Aorta (tissue), 5 donors: Measurements from ENCODE around the gene TRMT10B. TPM values are rescaled to one million over a fixed set of nuclear protein-coding genes. Genes with fewer than 3 reads are reported as not detected.
"Not testable (repeated sequence)": the region's sequence is repeated elsewhere in the genome, so short reads cannot be mapped to it uniquely, and the experiment has no call there.

Experiments used
- ATAC-seq: fragments of 200-7000 bp; cut with Tn5 transposase; one replicate; pipeline ENCODE4 v1.9.1; 2022; ENCODE audit warnings: moderate library complexity; ENCODE audit not compliant: low FRiP score
- DNase-seq, 2 donors: peaks; one replicate each; pipeline ENCODE4 v3.0.0-alpha.2; 2020
- H3K27ac ChIP-seq, 2 donors: one replicate each; pipeline ENCODE4 v1.5.1; 2013; ENCODE audit warnings: low read length in 2 of 2, mild to moderate bottlenecking in 2 of 2, moderate library complexity in 2 of 2, control low read depth in 1 of 2, inconsistent platforms in 1 of 2, low read depth in 1 of 2
- H3K27me3 ChIP-seq, 2 donors: one replicate each; pipeline ENCODE4 v1.6.1; 2013; ENCODE audit warnings: control low read depth in 1 of 2, low read length in 1 of 2, mild to moderate bottlenecking in 1 of 2, moderate library complexity in 1 of 2; ENCODE audit not compliant: insufficient read depth in 2 of 2, control insufficient read depth in 1 of 2
- H3K36me3 ChIP-seq, 2 donors: one replicate each; pipeline ENCODE4 v1.6.1; 2013; ENCODE audit warnings: control low read depth in 1 of 2, low read length in 1 of 2, mild to moderate bottlenecking in 1 of 2; ENCODE audit not compliant: insufficient read depth in 2 of 2, control insufficient read depth in 1 of 2
- H3K4me1 ChIP-seq, 2 donors: one replicate each; pipeline ENCODE4 v1.6.1; 2013; ENCODE audit warnings: low read length in 2 of 2, control low read depth in 1 of 2, mild to moderate bottlenecking in 1 of 2, moderate library complexity in 1 of 2; ENCODE audit not compliant: insufficient read depth in 2 of 2, control insufficient read depth in 1 of 2
- H3K4me3 ChIP-seq, 2 donors: one replicate each; pipeline ENCODE4 v1.5.1; 2013; ENCODE audit warnings: low read length in 2 of 2, control low read depth in 1 of 2, mild to moderate bottlenecking in 1 of 2
- H3K9me3 ChIP-seq: one replicate; pipeline ENCODE4 v1.6.1; 2013; ENCODE audit warnings: mild to moderate bottlenecking, low read length; ENCODE audit not compliant: control insufficient read depth
- WGBS, 2 donors: extraction: QIAGEN DNeasy Blood & Tissue Kit; methylation state at CpG; one replicate each; pipeline ENCODE4 v1.1.7; 2013; 5-methylcytosine and 5-hydroxymethylcytosine counted together
- intact Hi-C, 2 donors: fragments of 100-400 bp; cut with DNase I; formaldehyde crosslinking; loops; one replicate each; pipeline versions ENCODE4 v1.14.2 to v1.15.0; 2022
- polyA plus RNA-seq, 2 donors: library from polyadenylated mRNA; stranded (reverse); fragments of 200-250 nt; gene quantifications; one replicate each; pipeline ENCODE4 v1.2.3, GENCODE V29; 2013
- total RNA-seq, 2 donors: library from RNA; stranded (reverse); fragmentation: NEBNext Ultra II Directional; extraction: Animal tissue kit (Norgen Biotek cat#: 25700); gene quantifications; one replicate each; pipeline ENCODE4 v1.2.1, GENCODE V29; 2021
- donor health status: healthy with polysubstance abuse.
- donor health status: Bipolar disorder and iron deficiency.
- donor health status: DM: no; HTN: no; CAD: no.
- donor health status: DM: no; HTN: no; CAD: no.
- donor health status: DM: yes; HTN: yes; CAD: no.

The TRMT10B gene
- total and polyA plus RNA-seq, 4 donors = 4.6 to 17.4 (median 8.6) TPM

DNA sequence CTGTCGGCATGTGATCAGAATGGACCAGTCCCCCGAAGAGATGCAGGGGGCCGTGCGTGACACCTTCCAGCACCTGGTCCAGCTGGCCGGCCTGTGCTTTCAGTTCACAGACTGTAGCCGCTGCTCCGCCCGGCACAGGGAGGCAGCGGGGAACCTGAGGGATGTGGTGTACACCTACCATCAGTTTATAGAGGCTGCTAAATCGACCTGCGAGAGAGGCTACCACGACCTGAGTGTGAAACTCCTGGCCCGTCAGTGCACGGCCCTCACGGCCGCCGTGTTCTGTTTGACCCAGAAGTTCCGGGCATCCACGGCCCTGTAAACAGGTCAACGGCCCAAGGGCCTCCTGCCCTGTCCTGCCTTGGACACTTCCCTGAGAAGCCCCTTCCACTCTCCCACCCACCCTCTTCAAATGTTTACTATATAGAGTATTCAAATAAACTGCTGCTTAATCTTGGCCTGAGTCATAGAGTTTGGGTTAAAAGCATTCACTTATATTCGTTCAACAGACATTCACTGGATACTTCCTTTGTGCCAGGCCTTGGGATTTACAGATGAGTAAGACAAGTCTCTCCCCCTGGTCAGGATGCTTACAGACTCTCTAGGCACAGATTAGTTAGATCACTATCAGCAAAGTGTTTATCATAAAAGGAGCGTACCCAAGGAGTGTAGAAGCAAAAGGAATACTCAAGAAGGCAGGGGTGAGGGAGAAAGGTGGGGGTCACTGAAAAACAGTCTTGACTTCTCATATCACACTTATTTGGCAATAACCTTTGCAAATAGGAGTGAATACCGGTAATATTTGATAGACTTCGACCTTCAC, 6.9 kb upstream of the TRMT10B start:
- intact Hi-C loops = loop anchor here in 1 of 2 donors (5.0 kb wide), 1 partner anchor 616 kb away; no protein-coding TSS in a partner anchor
- WGBS, 2 donors = 82 to 84% methylated on average over 24 of the region's 24 CpGs
- H3K9me3 ChIP-seq = no peaks in the 10 kb centered on the region
- no peak overlapping the region for H3K27ac ChIP-seq
- H3K4me3 ChIP-seq = no peak overlapping the region
- H3K36me3 ChIP-seq = no peaks in the 10 kb centered on the region
- no peaks in the 10 kb centered on the region for H3K4me1 ChIP-seq
- ATAC-seq = no peak
- no peaks in the 10 kb centered on the region for H3K27me3 ChIP-seq
- DNase-seq = no peak

DNA sequence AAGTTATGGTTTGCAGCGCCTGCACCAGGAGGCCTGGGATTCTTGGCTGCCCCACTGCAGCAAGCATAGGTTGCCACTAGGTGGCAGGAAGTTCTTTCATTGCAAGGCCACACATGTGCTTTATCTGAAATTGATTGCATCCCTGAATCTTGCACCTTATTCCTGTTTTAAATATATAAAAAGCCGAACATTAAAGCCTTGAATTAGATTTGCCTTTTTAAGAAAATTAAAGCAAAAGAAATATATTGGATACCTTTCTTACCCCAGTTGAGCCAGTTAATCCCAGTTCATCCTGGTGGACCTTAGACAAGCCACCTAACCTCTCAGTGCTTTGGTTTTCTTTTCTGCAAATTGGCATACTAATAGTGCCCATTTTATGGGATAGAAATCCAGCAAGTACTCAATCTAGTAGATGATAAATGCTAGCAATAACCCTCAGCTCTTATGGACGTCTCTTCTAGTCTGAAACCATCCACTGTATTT, 6.3 kb upstream of the TRMT10B start:
- DNase-seq = peak in 1 of 2 donors; percentile 65
- ATAC-seq = peak; percentile 71
- Histone ChIP-seq H3K27ac (no peak overlapping the region), H3K27me3 (no peaks in the 10 kb centered on the region), H3K9me3 (no peaks in the 10 kb centered on the region), H3K36me3 (no peaks in the 10 kb centered on the region), H3K4me1 (no peaks in the 10 kb centered on the region), H3K4me3 (no peak overlapping the region)
- intact Hi-C loops = loop anchor here in 1 of 2 donors (5.0 kb wide), 1 partner anchor 615 kb away; no protein-coding TSS in a partner anchor
- WGBS, 2 donors = 28 to 33% methylated on average over 3 of the region's 3 CpGs

DNA sequence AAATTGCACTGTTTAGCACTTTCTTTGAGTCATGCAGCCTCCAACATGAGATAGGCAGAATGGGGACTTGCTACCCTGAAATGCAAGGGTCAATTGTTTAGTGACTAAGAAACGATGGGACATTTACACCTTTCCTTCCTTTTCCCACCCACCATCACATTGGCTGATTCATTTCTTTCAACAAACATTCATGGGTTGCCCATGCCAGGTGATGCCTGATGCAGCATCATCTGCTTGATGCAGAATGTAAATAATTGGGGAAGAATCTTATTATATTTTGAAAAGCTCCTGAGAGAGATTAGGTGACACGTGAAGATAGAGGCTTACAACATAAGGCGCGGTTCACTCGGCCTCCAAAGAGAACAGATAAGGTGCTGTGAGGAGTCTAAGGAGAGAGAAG, 4.5 kb upstream of the TRMT10B start:
- Histone ChIP-seq H3K27me3 (no peaks in the 10 kb centered on the region), H3K4me3 (no peak overlapping the region), H3K36me3 (no peaks in the 10 kb centered on the region), H3K9me3 (no peaks in the 10 kb centered on the region), H3K27ac (no peak overlapping the region), H3K4me1 (no peaks in the 10 kb centered on the region)
- ATAC-seq (no peak), DNase-seq (no peak)
- WGBS, 2 donors = 73 to 75% methylated on average over 5 of the region's 5 CpGs
- intact Hi-C loops = loop anchor here in 1 of 2 donors (5.0 kb wide), 1 partner anchor 613 kb away; no protein-coding TSS in a partner anchor

DNA sequence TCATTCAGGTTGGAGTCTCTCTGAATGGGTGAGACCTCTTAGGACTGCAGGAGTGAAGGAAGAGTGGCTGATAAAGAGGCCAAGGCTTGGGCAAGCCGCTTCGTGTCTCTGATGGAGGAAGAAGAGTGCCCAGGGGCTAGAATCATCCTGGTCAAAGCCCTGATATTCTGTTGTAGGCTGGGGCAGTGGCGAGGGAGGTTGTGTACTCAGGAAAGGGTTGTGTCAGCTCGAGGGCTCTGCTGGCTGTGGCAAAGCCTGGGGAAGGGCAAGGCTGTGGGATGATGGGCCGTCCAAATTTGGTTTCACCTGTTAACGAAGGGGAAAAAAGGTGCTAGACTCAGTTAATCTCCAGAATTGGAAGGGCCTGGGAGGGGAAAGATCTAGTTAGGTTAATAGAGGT, 2.4 kb upstream of the TRMT10B start:
- Histone ChIP-seq H3K27ac (no peak overlapping the region), H3K27me3 (no peaks in the 10 kb centered on the region), H3K9me3 (no peaks in the 10 kb centered on the region), H3K36me3 (no peaks in the 10 kb centered on the region), H3K4me1 (peaks cover 0 to 3% of the 10 kb centered on the region in 2 donors), H3K4me3 (no peak overlapping the region)
- DNase-seq (no peak), ATAC-seq (no peak)
- 80 to 85% methylated on average over 6 of the region's 6 CpGs for WGBS, 2 donors
- intact Hi-C loops = no loop called here

DNA sequence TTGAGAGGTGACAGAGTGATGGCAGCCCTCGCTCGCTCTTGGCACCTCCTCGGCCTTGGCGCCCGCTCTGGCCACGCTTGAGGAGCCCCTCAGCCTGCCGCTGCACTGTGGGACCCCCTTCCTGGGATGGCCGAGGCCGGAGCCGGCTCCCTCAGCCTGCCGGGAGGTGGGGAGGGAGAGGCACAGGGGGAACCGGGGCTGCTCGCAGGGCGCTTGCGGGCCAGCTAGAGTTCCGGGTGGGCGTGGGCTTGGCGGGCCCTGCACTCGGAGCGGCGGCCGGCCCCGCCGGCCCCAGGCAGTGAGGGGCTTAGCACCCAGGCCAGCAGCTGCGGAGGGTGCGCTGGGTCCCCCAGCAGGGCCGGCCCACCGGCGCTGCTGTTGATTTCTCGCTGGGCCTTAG, 1.9 kb upstream of the TRMT10B start:
- H3K4me1 ChIP-seq, H3K36me3 ChIP-seq, H3K9me3 ChIP-seq, H3K27ac ChIP-seq, H3K4me3 ChIP-seq, DNase-seq, H3K27me3 ChIP-seq, intact Hi-C loops, ATAC-seq: not testable (repeated sequence)
- WGBS, 2 donors = 89 to 91% methylated on average over 20 to 30 of the region's 30 CpGs

DNA sequence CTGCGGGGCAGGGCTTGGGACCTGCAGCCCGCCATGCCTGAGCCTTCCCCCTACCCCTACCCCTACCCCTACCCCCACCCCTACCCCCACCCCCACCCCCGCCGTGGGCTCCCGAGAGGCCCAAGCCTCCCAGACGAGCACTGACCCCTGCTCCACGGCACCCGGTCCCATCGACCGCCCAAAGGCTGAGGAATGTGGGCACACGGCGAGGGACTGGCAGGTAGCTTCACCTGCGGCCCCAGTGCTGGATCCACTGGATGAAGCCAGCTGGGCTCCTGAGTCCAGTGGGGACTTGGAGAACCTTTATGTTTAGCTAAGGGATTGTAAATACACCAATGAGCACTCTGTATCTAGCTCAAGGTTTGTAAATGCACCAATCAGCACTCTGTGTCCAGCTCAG, 1.5 kb upstream of the TRMT10B start:
- H3K27ac ChIP-seq, DNase-seq, H3K27me3 ChIP-seq, H3K36me3 ChIP-seq, H3K4me3 ChIP-seq, H3K9me3 ChIP-seq, H3K4me1 ChIP-seq, ATAC-seq, intact Hi-C loops: not testable (repeated sequence)
- 94 to 98% methylated on average over 9 to 13 of the region's 13 CpGs for WGBS, 2 donors

DNA sequence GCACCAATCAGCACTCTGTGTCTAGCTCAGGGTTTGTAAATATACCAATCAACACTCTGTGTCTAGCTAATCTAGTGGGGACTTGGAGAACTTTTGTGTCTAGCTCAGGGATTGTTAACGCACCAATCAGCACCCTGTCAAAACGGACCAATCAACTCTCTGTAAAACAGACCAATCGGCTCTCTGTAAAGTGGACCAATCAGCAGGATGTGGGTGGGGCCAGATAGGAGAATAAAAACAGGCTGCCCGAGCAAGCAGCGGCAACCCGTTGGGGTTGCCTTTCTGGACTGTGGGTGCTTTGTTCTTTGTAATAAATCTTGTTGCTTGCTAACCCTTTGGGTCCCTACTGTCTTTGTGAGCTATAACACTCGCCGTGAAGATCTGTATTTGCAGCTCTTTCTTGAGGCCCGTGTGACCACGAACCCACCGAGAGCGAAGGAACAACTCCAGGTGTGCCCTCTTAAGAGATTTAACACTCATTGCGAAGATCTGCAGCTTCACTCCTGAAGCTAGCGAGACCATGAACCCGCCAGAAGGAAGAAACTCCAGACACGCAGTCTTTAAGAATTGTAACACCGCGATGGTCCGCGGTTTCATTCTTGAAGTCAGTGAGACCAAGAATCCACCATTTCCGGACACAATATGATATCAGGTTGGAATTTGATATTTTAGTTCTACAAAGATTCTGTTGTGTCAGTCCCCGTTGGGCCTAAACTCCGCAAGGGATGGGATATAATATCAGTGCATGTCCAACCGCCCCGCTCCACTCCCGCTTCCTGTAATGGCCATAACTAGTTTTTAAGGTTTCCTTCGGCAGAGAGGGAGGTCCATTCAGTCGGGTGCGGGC, 740 bp upstream of the TRMT10B start:
- intact Hi-C loops = no loop called here

DNA sequence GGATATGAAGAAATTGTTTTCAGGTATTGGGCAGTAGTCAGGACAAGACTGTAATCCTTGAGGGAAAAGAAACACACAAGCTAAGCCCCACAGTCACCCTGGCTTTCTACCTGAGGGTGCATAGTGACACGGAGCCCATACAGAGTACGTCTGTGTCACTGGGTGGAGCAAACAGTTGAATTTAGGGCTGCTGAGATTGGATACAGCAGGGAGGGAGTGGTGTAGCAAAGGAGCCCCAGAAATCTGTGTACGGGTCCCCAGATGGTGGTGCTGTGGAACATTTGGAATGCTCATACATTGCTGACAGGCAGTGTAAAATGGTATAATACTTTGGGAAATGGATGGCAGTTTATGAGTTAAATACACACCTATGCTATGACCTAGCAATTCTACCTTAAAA, 5.1 kb downstream of the TRMT10B start:
- Histone ChIP-seq H3K27ac (no peak overlapping the region), H3K4me3 (no peak overlapping the region), H3K4me1 (peaks cover 0 to 3% of the 10 kb centered on the region in 2 donors), H3K27me3 (no peaks in the 10 kb centered on the region), H3K9me3 (no peaks in the 10 kb centered on the region), H3K36me3 (no peaks in the 10 kb centered on the region)
- ATAC-seq (no peak), DNase-seq (no peak)
- intact Hi-C loops = no loop called here
- WGBS, 2 donors = 77 to 78% methylated on average over 3 of the region's 3 CpGs

More for the DNA sequence above, 740 bp upstream of the TRMT10B start:
- Histone ChIP-seq H3K4me1 (peaks cover 0 to 3% of the 10 kb centered on the region in 2 donors), H3K9me3 (no peaks in the 10 kb centered on the region), H3K36me3 (no peaks in the 10 kb centered on the region), H3K27ac (no peak overlapping the region), H3K4me3 (peak overlapping the region; percentile 71 to 93), H3K27me3 (no peaks in the 10 kb centered on the region)
- ATAC-seq (no peak), DNase-seq (no peak)
- WGBS, 2 donors = 91 to 92% methylated on average over 29 of the region's 29 CpGs
